Measurements from ENCODE around the gene NOXRED1. TPM values are rescaled to one million over a fixed set of nuclear protein-coding genes. Genes with fewer than 3 reads are reported as not detected.

The NOXRED1 gene
- total RNA-seq, 1 donor from 2014 or later: 0.82 TPM

GRCh38 chr14:77406718-77407117 is 16.6 kb downstream of the NOXRED1 start:
- Histone ChIP-seq H3K27ac (ENCODE audit: low read depth, low read length) (no peak overlapping the region), H2AFZ (ENCODE audit: low read depth, low read length) (no peak overlapping the region), H3K36me3 (ENCODE audit: insufficient read depth, low read length) (no peaks in the 10 kb centered on the region), H3K79me2 (ENCODE audit: insufficient read depth, low read length) (no peaks in the 10 kb centered on the region), H3K4me2 (ENCODE audit: low read length) (no peak overlapping the region), H3K4me1 (ENCODE audit: insufficient read depth, low read length) (no peaks in the 10 kb centered on the region), H3K9me3 (ENCODE audit: insufficient read depth, low read depth, low read length) (no peaks in the 10 kb centered on the region), H4K20me1 (ENCODE audit: insufficient read depth, low read length) (no peaks in the 10 kb centered on the region), H3K9ac (ENCODE audit: low read length) (no peak overlapping the region), H3K4me3 (ENCODE audit: insufficient read depth, low read depth, low read length) (no peak overlapping the region), H3K27me3 (ENCODE audit: insufficient read depth, low read length) (peaks cover 2% of the 10 kb centered on the region)
- no peak for FAIRE-seq
- Mint-ChIP-seq H3K27ac (ENCODE audit: unreplicated experiment) (no peak overlapping the region), H3K36me3 (ENCODE audit: low read depth, unreplicated experiment) (no peaks in the 10 kb centered on the region), H3K4me1 (ENCODE audit: low read depth, unreplicated experiment) (peaks cover 7% of the 10 kb centered on the region), H3K9me3 (ENCODE audit: unreplicated experiment) (no peaks in the 10 kb centered on the region), H3K27me3 (ENCODE audit: low read depth, unreplicated experiment) (no peaks in the 10 kb centered on the region), H3K4me3 (ENCODE audit: unreplicated experiment) (no peak overlapping the region)
- TF ChIP-seq CTCF (IDR thresholded peaks at IDR 0.05; ENCODE audit: insufficient read depth, low read depth, low read length) (no peak), EZH2 (IDR thresholded peaks at IDR 0.05; ENCODE audit: insufficient read depth, low read length) (no peak)
- DNase-seq (ENCODE audit: low read depth): peak; percentile 41

GRCh38 chr14:77406086-77406485 is 17.2 kb downstream of the NOXRED1 start:
- Histone ChIP-seq H3K4me2 (ENCODE audit: low read length) (no peak overlapping the region), H3K4me3 (ENCODE audit: insufficient read depth, low read depth, low read length) (no peak overlapping the region), H4K20me1 (ENCODE audit: insufficient read depth, low read length) (no peaks in the 10 kb centered on the region), H3K27me3 (ENCODE audit: insufficient read depth, low read length) (peaks cover 2% of the 10 kb centered on the region), H3K36me3 (ENCODE audit: insufficient read depth, low read length) (no peaks in the 10 kb centered on the region), H3K79me2 (ENCODE audit: insufficient read depth, low read length) (no peaks in the 10 kb centered on the region), H3K9me3 (ENCODE audit: insufficient read depth, low read depth, low read length) (no peaks in the 10 kb centered on the region), H3K27ac (ENCODE audit: low read depth, low read length) (no peak overlapping the region), H2AFZ (ENCODE audit: low read depth, low read length) (no peak overlapping the region), H3K9ac (ENCODE audit: low read length) (no peak overlapping the region), H3K4me1 (ENCODE audit: insufficient read depth, low read length) (no peaks in the 10 kb centered on the region)
- Mint-ChIP-seq H3K9me3 (ENCODE audit: unreplicated experiment) (no peaks in the 10 kb centered on the region), H3K27me3 (ENCODE audit: low read depth, unreplicated experiment) (no peaks in the 10 kb centered on the region), H3K4me1 (ENCODE audit: low read depth, unreplicated experiment) (peaks cover 7% of the 10 kb centered on the region), H3K36me3 (ENCODE audit: low read depth, unreplicated experiment) (no peaks in the 10 kb centered on the region), H3K27ac (ENCODE audit: unreplicated experiment) (no peak overlapping the region), H3K4me3 (ENCODE audit: unreplicated experiment) (no peak overlapping the region)
- FAIRE-seq (no peak), DNase-seq (ENCODE audit: low read depth) (no peak)
- TF ChIP-seq CTCF (IDR thresholded peaks at IDR 0.05; ENCODE audit: insufficient read depth, low read depth, low read length) (no peak), EZH2 (IDR thresholded peaks at IDR 0.05; ENCODE audit: insufficient read depth, low read length) (no peak)

GRCh38 chr14:77403768-77404167 is 19.6 kb downstream of the NOXRED1 start:
- Histone ChIP-seq H3K4me3 (ENCODE audit: insufficient read depth, low read depth, low read length) (no peak overlapping the region), H4K20me1 (ENCODE audit: insufficient read depth, low read length) (no peaks in the 10 kb centered on the region), H3K4me2 (ENCODE audit: low read length) (no peak overlapping the region), H3K9ac (ENCODE audit: low read length) (no peak overlapping the region), H3K9me3 (ENCODE audit: insufficient read depth, low read depth, low read length) (no peaks in the 10 kb centered on the region), H3K27ac (ENCODE audit: low read depth, low read length) (no peak overlapping the region), H3K79me2 (ENCODE audit: insufficient read depth, low read length) (no peaks in the 10 kb centered on the region), H3K4me1 (ENCODE audit: insufficient read depth, low read length) (no peaks in the 10 kb centered on the region), H2AFZ (ENCODE audit: low read depth, low read length) (no peak overlapping the region), H3K36me3 (ENCODE audit: insufficient read depth, low read length) (no peaks in the 10 kb centered on the region), H3K27me3 (ENCODE audit: insufficient read depth, low read length) (peaks cover 2% of the 10 kb centered on the region)
- no peaks in the 10 kb centered on the region for H3K9me3 Mint-ChIP-seq (ENCODE audit: unreplicated experiment)
- H3K27ac Mint-ChIP-seq (ENCODE audit: unreplicated experiment): no peak overlapping the region
- peaks cover 7% of the 10 kb centered on the region for H3K4me1 Mint-ChIP-seq (ENCODE audit: low read depth, unreplicated experiment)
- peaks cover 6% of the 10 kb centered on the region for H3K36me3 Mint-ChIP-seq (ENCODE audit: low read depth, unreplicated experiment)
- no peak overlapping the region for H3K4me3 Mint-ChIP-seq (ENCODE audit: unreplicated experiment)
- no peak for TF ChIP-seq EZH2 (IDR thresholded peaks at IDR 0.05; ENCODE audit: insufficient read depth, low read length)
- TF ChIP-seq CTCF (IDR thresholded peaks at IDR 0.05; ENCODE audit: insufficient read depth, low read depth, low read length): no peak
- H3K27me3 Mint-ChIP-seq (ENCODE audit: low read depth, unreplicated experiment): peaks cover 3% of the 10 kb centered on the region
- DNase-seq (ENCODE audit: low read depth) (no peak), FAIRE-seq (no peak)
